Gastrocnemius medialis (tissue), 4 donors: ENCODE results near the gene PDLIM3. TPM values are rescaled to one million over a fixed set of nuclear protein-coding genes. Genes with fewer than 3 reads are reported as not detected.
A peak's percentile ranks its signal among the peaks of the same experiment; 100 is the strongest.

Source experiments
- ATAC-seq, 2 donors: fragments of 150-250 bp; one replicate each; pipeline ENCODE4 v1.9.1; 2016
- DNase-seq, 2 donors: peaks; one replicate each; pipeline ENCODE4 v3.0.0-alpha.2; 2019
- H3K27ac ChIP-seq, 4 donors: fragments of 200-600 bp; sonication (generic); 1 replicate in 1 of 4; 2 replicates in 3 of 4; pipeline ENCODE4 v1.5.1; 2016 to 2018; ENCODE audit warnings: mild to moderate bottlenecking in 2 of 4, moderate library complexity in 1 of 4
- H3K27me3 ChIP-seq, 3 donors: fragments of 200-600 bp; sonication (generic) in 2 of 3; 1 replicate in 1 of 3; 2 replicates in 2 of 3; pipeline versions ENCODE4 v1.5.1 to v1.6.0; 2016 to 2019; ENCODE audit warnings: mild to moderate bottlenecking in 1 of 3, moderate library complexity in 1 of 3
- H3K36me3 ChIP-seq, 2 donors: fragments of 200-600 bp; sonication (generic) in 1 of 2; one replicate each; pipeline ENCODE4 v1.5.1; 2017 to 2018
- H3K4me1 ChIP-seq, 2 donors: fragments of 200-600 bp; sonication (generic) in 1 of 2; one replicate each; pipeline ENCODE4 v1.5.1; 2016 to 2017; ENCODE audit warnings: mild to moderate bottlenecking in 2 of 2
- H3K4me3 ChIP-seq, 4 donors: fragments of 200-600 bp; sonication (generic) in 3 of 4; 1 replicate in 1 of 4; 2 replicates in 3 of 4; pipeline ENCODE4 v1.5.1; 2016 to 2019; ENCODE audit warnings: mild to moderate bottlenecking in 2 of 4
- H3K9me3 ChIP-seq, 3 donors: fragments of 200-600 bp; sonication (generic) in 2 of 3; 1 replicate in 1 of 3; 2 replicates in 2 of 3; pipeline ENCODE4 v1.5.1; 2016 to 2019
- POLR2A ChIP-seq, 2 donors: fragments of 450-650 bp; IDR thresholded peaks; one replicate each; pipeline ENCODE4 v1.6.1; 2017; ENCODE audit warnings: antibody characterized with exemption in 2 of 2, mild to moderate bottlenecking in 2 of 2, moderate library complexity in 2 of 2
- in situ Hi-C, 4 donors: fragments of 200-750 bp; cut with MboI; loops; one replicate each; pipeline versions ENCODE4 v1.15.0 to v1.8.0; 2017; ENCODE audit warnings: low sequenced_read_pairs in 4 of 4
- intact Hi-C: fragments of 100-400 bp; cut with DNase I; formaldehyde crosslinking; loops from one replicate; pipeline ENCODE4 v1.15.1; 2023; ENCODE audit warnings: low total_unique reads
- total RNA-seq, 4 donors: library from RNA; depleted of rRNA; stranded (reverse); fragments of >200 nt; gene quantifications; one replicate each; pipeline versions ENCODE4 v1.1.0 to v1.2.3, GENCODE V29; 2016
- TF ChIP-seq, protein P1 (sequence below), 5 experiments: fragments of 450-650 bp in 3 of 5; fragments of 200-600 bp in 2 of 5; sonication (generic) in 2 of 5; IDR thresholded peaks in 4 of 5; conservative IDR thresholded peaks in 1 of 5; 1 replicate in 4 of 5; 2 replicates in 1 of 5; pipeline ENCODE4 v1.5.1; 2016 to 2019; ENCODE audit warnings: antibody characterized with exemption in 5 of 5, mild to moderate bottlenecking in 3 of 5, moderate library complexity in 3 of 5

The PDLIM3 gene
- total RNA-seq, 4 donors from 2014 or later, result 1,062 to 7,224 (median 2,598) TPM

DNA sequence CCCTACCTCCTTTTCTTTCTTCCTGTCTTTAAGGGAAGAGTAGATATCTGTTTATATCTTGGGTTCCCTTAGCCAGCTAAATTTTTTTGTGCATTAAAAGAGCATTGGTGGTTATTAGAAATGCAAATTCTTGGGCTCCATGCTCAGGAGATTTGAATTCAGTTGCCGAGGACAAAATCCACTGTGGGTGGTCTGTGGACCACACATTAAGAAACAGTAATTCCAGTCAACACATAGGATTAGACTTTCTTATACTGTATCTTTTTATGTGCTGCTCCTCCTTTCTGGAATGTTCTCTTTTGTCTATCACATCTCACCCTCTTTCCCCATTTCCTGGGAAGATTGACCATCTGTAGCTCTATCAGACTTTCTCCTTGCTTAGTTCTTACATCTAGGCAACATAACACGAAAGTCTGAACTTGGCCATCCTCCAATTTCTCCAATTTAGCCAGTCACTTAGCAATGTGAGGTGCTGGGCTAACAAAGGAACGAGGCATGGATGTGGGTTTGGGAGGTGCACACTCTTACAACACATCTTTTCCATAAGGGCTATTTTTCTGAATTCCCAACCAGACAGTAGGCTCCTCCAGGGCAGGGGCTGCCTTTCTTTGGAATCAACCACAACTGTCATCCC lies 5.3 kb upstream of the PDLIM3 start:
- Histone ChIP-seq H3K27ac (no peak overlapping the region), H3K9me3 (no peaks in the 10 kb centered on the region), H3K4me1 (peaks cover 20 to 21% of the 10 kb centered on the region in 2 donors), H3K36me3 (no peaks in the 10 kb centered on the region), H3K27me3 (no peaks in the 10 kb centered on the region), H3K4me3 (no peak overlapping the region)
- intact Hi-C loops (no loop called here), in situ Hi-C loops (no loop called here)
- DNase-seq (no peak), ATAC-seq (no peak)
- TF ChIP-seq, protein P1, sequence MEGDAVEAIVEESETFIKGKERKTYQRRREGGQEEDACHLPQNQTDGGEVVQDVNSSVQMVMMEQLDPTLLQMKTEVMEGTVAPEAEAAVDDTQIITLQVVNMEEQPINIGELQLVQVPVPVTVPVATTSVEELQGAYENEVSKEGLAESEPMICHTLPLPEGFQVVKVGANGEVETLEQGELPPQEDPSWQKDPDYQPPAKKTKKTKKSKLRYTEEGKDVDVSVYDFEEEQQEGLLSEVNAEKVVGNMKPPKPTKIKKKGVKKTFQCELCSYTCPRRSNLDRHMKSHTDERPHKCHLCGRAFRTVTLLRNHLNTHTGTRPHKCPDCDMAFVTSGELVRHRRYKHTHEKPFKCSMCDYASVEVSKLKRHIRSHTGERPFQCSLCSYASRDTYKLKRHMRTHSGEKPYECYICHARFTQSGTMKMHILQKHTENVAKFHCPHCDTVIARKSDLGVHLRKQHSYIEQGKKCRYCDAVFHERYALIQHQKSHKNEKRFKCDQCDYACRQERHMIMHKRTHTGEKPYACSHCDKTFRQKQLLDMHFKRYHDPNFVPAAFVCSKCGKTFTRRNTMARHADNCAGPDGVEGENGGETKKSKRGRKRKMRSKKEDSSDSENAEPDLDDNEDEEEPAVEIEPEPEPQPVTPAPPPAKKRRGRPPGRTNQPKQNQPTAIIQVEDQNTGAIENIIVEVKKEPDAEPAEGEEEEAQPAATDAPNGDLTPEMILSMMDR (IDR thresholded peaks at IDR 0.05 in 4 of 5, conservative IDR thresholded peaks at IDR 0.05 in 1 of 5), result no peak
- TF ChIP-seq POLR2A (IDR thresholded peaks at IDR 0.05), result no peak

- in situ Hi-C loops, result no loop called here
- DNase-seq (no peak), ATAC-seq (no peak)
- TF ChIP-seq POLR2A (IDR thresholded peaks at IDR 0.05), result no peak
- TF ChIP-seq, protein P1 (IDR thresholded peaks at IDR 0.05 in 4 of 5, conservative IDR thresholded peaks at IDR 0.05 in 1 of 5), result no peak
- H3K4me3 ChIP-seq, result no peak overlapping the region
- no peaks in the 10 kb centered on the region for H3K9me3 ChIP-seq
- H3K27me3 ChIP-seq, result no peaks in the 10 kb centered on the region
- intact Hi-C loops, result no loop called here
- H3K4me1 ChIP-seq, result peaks cover 20 to 21% of the 10 kb centered on the region in 2 donors
- no peaks in the 10 kb centered on the region for H3K36me3 ChIP-seq
- H3K27ac ChIP-seq, result no peak overlapping the region
These were observed 4.7 kb upstream of the PDLIM3 start for GRCh38 chr4:185540040-185540439.

DNA sequence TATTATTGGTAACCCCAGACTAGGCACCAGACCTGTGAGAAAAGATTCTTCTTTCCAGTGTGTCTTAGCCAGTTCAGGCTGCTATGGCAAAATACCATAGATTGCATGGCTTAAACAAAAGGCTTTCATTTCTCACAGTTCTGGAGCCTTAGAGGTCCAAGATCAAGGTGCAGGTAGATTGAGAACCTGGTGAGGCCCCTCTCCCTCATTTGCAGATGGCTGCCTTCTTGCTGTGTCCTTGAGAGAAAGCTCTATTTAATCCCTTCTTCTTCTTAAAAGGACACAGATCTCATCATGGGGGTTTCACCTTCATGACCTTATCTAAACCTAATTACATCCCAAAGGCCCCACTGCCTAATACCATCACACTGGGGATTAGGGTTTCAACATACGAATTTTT lies 3.5 kb upstream of the PDLIM3 start:
- intact Hi-C loops (loop anchor here (10.0 kb wide), 1 partner anchor 1194 kb away; no protein-coding TSS in a partner anchor), in situ Hi-C loops (no loop called here)
- H3K9me3 ChIP-seq, result no peaks in the 10 kb centered on the region
- H3K4me1 ChIP-seq, result peaks cover 20 to 21% of the 10 kb centered on the region in 2 donors
- no peaks in the 10 kb centered on the region for H3K36me3 ChIP-seq
- ATAC-seq (no peak), DNase-seq (no peak)
- no peaks in the 10 kb centered on the region for H3K27me3 ChIP-seq
- H3K27ac ChIP-seq, result no peak overlapping the region
- no peak for TF ChIP-seq POLR2A (IDR thresholded peaks at IDR 0.05)
- TF ChIP-seq, protein P1 (IDR thresholded peaks at IDR 0.05 in 4 of 5, conservative IDR thresholded peaks at IDR 0.05 in 1 of 5), result no peak
- no peak overlapping the region for H3K4me3 ChIP-seq

GRCh38 chr4:185536411-185536709 lies 1.1 kb upstream of the PDLIM3 start:
- DNase-seq, result peak; percentile 57 to 58
- Histone ChIP-seq H3K4me3 (peak overlapping the region; percentile 74 to 81 (median 80)), H3K9me3 (no peaks in the 10 kb centered on the region), H3K27me3 (no peaks in the 10 kb centered on the region), H3K36me3 (peaks cover 0 to 3% of the 10 kb centered on the region in 2 donors), H3K4me1 (peaks cover 15 to 21% of the 10 kb centered on the region in 2 donors), H3K27ac (peak overlapping the region; percentile 89 to 98 (median 96))
- TF ChIP-seq, protein P1 (IDR thresholded peaks at IDR 0.05 in 4 of 5, conservative IDR thresholded peaks at IDR 0.05 in 1 of 5), result no peak
- peak; percentile 50 to 63 for TF ChIP-seq POLR2A (IDR thresholded peaks at IDR 0.05)
- ATAC-seq, result peak; percentile 23 to 46
- in situ Hi-C loops, result no loop called here
- intact Hi-C loops, result loop anchor here (2.0 to 10.0 kb wide), 2 partner anchors 30 to 1192 kb away; no protein-coding TSS in a partner anchor
